Upper lobe of left lung (tissue), 4 donors: ENCODE data around the gene KIF23.

Source experiments
- CTCF ChIP-seq, 6 experiments: fragments of 450-650 bp in 4 of 6; fragments of 200-600 bp in 2 of 6; sonication (generic) in 2 of 6; IDR thresholded peaks; one replicate each; pipeline ENCODE4 v1.5.1; 2016 to 2019; ENCODE audit warnings: antibody characterized with exemption in 6 of 6
- EP300 ChIP-seq, 4 donors: sonication (generic); formaldehyde crosslinking; IDR thresholded peaks; one replicate each; pipeline ENCODE4 v1.5.1; 2017; ENCODE audit warnings: antibody characterized with exemption in 4 of 4, control low read depth in 2 of 4
- POLR2A ChIP-seq, 4 donors: fragments of 450-650 bp; IDR thresholded peaks; one replicate each; pipeline ENCODE4 v1.5.1; 2016 to 2017; ENCODE audit warnings: antibody characterized with exemption in 4 of 4, mild to moderate bottlenecking in 2 of 4
- POLR2AphosphoS5 ChIP-seq, 2 donors: sonication (generic); formaldehyde crosslinking; IDR thresholded peaks; one replicate each; pipeline ENCODE4 v1.5.1; 2017; ENCODE audit warnings: antibody characterized with exemption in 2 of 2

- TF ChIP-seq CTCF (IDR thresholded peaks at IDR 0.05) = no peak
- TF ChIP-seq POLR2AphosphoS5 (IDR thresholded peaks at IDR 0.05) = no peak
- no peak for TF ChIP-seq EP300 (IDR thresholded peaks at IDR 0.05)
- TF ChIP-seq POLR2A (IDR thresholded peaks at IDR 0.05) = no peak
Measured at GRCh38 chr15:69443032-69443611, 29.0 kb downstream of the KIF23 start.
